SK-N-SH treated with all-trans-retinoic acid at 6 μM for 48 hours (cell line): ENCODE data around the gene COMMD9.

Experiments used
- ATAC-seq: fragments of 200-7000 bp; cut with Tn5 transposase; 3 replicates; pipeline ENCODE4 v1.9.1; 2020; ENCODE audit warnings: mild to moderate bottlenecking, moderate library complexity
- BACH2 ChIP-seq: fragments of 250-450 bp; sonication (Bioruptor Pico); IDR thresholded peaks from 2 replicates; pipeline ENCODE4 v1.9.0; 2021; ENCODE audit warnings: mild to moderate bottlenecking, borderline replicate concordance
- CREB5 ChIP-seq: fragments of 250-450 bp; sonication (Bioruptor Pico); IDR thresholded peaks from 2 replicates; pipeline ENCODE4 v1.5.1; 2020; ENCODE audit warnings: low read depth, mild to moderate bottlenecking, moderate library complexity
- CSDC2 ChIP-seq: fragments of 250-450 bp; sonication (Bioruptor Pico); IDR thresholded peaks from 2 replicates; pipeline ENCODE4 v1.5.0; 2020; ENCODE audit warnings: mild to moderate bottlenecking, moderate library complexity
- CSRNP3 ChIP-seq: fragments of 250-450 bp; sonication (Bioruptor Pico); IDR thresholded peaks from 2 replicates; pipeline ENCODE4 v1.5.1; 2021; ENCODE audit warnings: mild to moderate bottlenecking, moderate library complexity
- ESRRG ChIP-seq: fragments of 250-450 bp; sonication (Bioruptor Pico); IDR thresholded peaks from 2 replicates; pipeline ENCODE4 v1.6.1; 2021; ENCODE audit warnings: mild to moderate bottlenecking
- GLIS3 ChIP-seq: fragments of 250-450 bp; sonication (Bioruptor Pico); IDR thresholded peaks from 2 replicates; pipeline ENCODE4 v1.5.0; 2020; ENCODE audit warnings: mild to moderate bottlenecking, moderate library complexity
- ISL1 ChIP-seq: fragments of 250-450 bp; sonication (Bioruptor Pico); IDR thresholded peaks from 2 replicates; pipeline ENCODE4 v2.1.2; 2022; ENCODE audit warnings: mild to moderate bottlenecking, moderate library complexity
- OSR1 ChIP-seq: fragments of 250-450 bp; sonication (Bioruptor Pico); IDR thresholded peaks from 2 replicates; pipeline ENCODE4 v1.8.0; 2022; ENCODE audit warnings: moderate library complexity, mild to moderate bottlenecking, inconsistent platforms
- PATZ1 ChIP-seq: fragments of 250-450 bp; sonication (Bioruptor Pico); IDR thresholded peaks from 2 replicates; pipeline ENCODE4 v1.8.0; 2020; ENCODE audit warnings: mild to moderate bottlenecking, moderate library complexity, borderline replicate concordance
- POU6F1 ChIP-seq: fragments of 250-450 bp; sonication (Bioruptor Pico); IDR thresholded peaks from 2 replicates; pipeline ENCODE4 v1.8.0; 2021; ENCODE audit warnings: low read depth, mild to moderate bottlenecking, moderate library complexity, borderline replicate concordance
- PPARA ChIP-seq: fragments of 250-450 bp; sonication (Bioruptor Pico); IDR thresholded peaks from 2 replicates; pipeline ENCODE4 v1.5.0; 2020; ENCODE audit warnings: mild to moderate bottlenecking, borderline replicate concordance
- RARB ChIP-seq: fragments of 250-450 bp; sonication (Bioruptor Pico); IDR thresholded peaks from 2 replicates; pipeline ENCODE4 v1.8.0; 2021; ENCODE audit warnings: mild to moderate bottlenecking, moderate library complexity
- SNAI2 ChIP-seq: fragments of 250-450 bp; sonication (Bioruptor Pico); IDR thresholded peaks from 2 replicates; pipeline ENCODE4 v1.5.0; 2020; ENCODE audit warnings: mild to moderate bottlenecking, moderate library complexity
- TOX ChIP-seq: fragments of 250-450 bp; sonication (Bioruptor Pico); IDR thresholded peaks from 2 replicates; pipeline ENCODE4 v1.8.0; 2021; ENCODE audit warnings: mild to moderate bottlenecking, moderate library complexity, borderline replicate concordance
- TSHZ2 ChIP-seq: fragments of 250-450 bp; sonication (Bioruptor Pico); IDR thresholded peaks from 2 replicates; pipeline ENCODE4 v1.5.0; 2020; ENCODE audit warnings: mild to moderate bottlenecking, moderate library complexity
- ZC3H10 ChIP-seq: fragments of 250-450 bp; sonication (Bioruptor Pico); IDR thresholded peaks from 2 replicates; pipeline ENCODE4 v1.5.1; 2021; ENCODE audit warnings: mild to moderate bottlenecking, moderate library complexity
- ZFP3 ChIP-seq: fragments of 250-450 bp; sonication (Bioruptor Pico); IDR thresholded peaks from 2 replicates; pipeline ENCODE4 v1.5.0; 2020; ENCODE audit warnings: mild to moderate bottlenecking, moderate library complexity
- ZFP30 ChIP-seq: fragments of 450-650 bp; formaldehyde crosslinking; IDR thresholded peaks from 2 replicates; pipeline ENCODE4 v1.5.0; 2022; ENCODE audit warnings: mild to moderate bottlenecking, moderate library complexity
- ZNF565 ChIP-seq: fragments of 450-650 bp; formaldehyde crosslinking; conservative IDR thresholded peaks from 2 replicates; pipeline ENCODE4 v1.5.0; 2020; ENCODE audit warnings: low read depth, mild to moderate bottlenecking, moderate library complexity
- ZNF8 ChIP-seq: fragments of 450-650 bp; formaldehyde crosslinking; IDR thresholded peaks from 2 replicates; pipeline ENCODE4 v1.5.0; 2020; ENCODE audit warnings: mild to moderate bottlenecking, moderate library complexity

Gene COMMD9

GRCh38 chr11:36316049-36316448 is 26.8 kb upstream of the COMMD9 start:
- no peak for ATAC-seq
- no peak for TF ChIP-seq PPARA (CRISPR knock-in tag)
- no peak for TF ChIP-seq ZNF565 (CRISPR knock-in tag)
- TF ChIP-seq CSRNP3 (CRISPR knock-in tag) = no peak
- TF ChIP-seq CSDC2 (CRISPR knock-in tag) = no peak
- TF ChIP-seq ZFP3 (CRISPR knock-in tag) = no peak
- no peak for TF ChIP-seq GLIS3 (CRISPR knock-in tag)
- TF ChIP-seq OSR1 (CRISPR knock-in tag) = no peak
- TF ChIP-seq ZFP30 = no peak
- no peak for TF ChIP-seq TOX (CRISPR knock-in tag)
- TF ChIP-seq RARB = no peak
- TF ChIP-seq ZNF8 (CRISPR knock-in tag) = no peak
- TF ChIP-seq TSHZ2 = no peak
- no peak for TF ChIP-seq BACH2
- no peak for TF ChIP-seq POU6F1
- no peak for TF ChIP-seq ESRRG (CRISPR knock-in tag)
- TF ChIP-seq CREB5 (CRISPR knock-in tag) = no peak
- TF ChIP-seq ZC3H10 (CRISPR knock-in tag) = no peak
- no peak for TF ChIP-seq PATZ1 (CRISPR knock-in tag)

GRCh38 chr11:36314434-36314767 is 25.2 kb upstream of the COMMD9 start:
- no peak for ATAC-seq
- TF ChIP-seq TSHZ2 = no peak
- TF ChIP-seq RARB = no peak
- no peak for TF ChIP-seq ZNF565 (CRISPR knock-in tag)
- TF ChIP-seq POU6F1 = no peak
- no peak for TF ChIP-seq ESRRG (CRISPR knock-in tag)
- TF ChIP-seq CSDC2 (CRISPR knock-in tag) = no peak
- no peak for TF ChIP-seq ZNF8 (CRISPR knock-in tag)
- TF ChIP-seq ISL1 (CRISPR knock-in tag) = no peak
- no peak for TF ChIP-seq PPARA (CRISPR knock-in tag)
- TF ChIP-seq TOX (CRISPR knock-in tag) = no peak
- no peak for TF ChIP-seq CREB5 (CRISPR knock-in tag)
- TF ChIP-seq SNAI2 = no peak
- no peak for TF ChIP-seq GLIS3 (CRISPR knock-in tag)
- TF ChIP-seq ZFP3 (CRISPR knock-in tag) = no peak
- TF ChIP-seq CSRNP3 (CRISPR knock-in tag) = no peak
